ENCODE measurements around the gene HS3ST6. TPM values are rescaled to one million over a fixed set of nuclear protein-coding genes. Genes with fewer than 3 reads are reported as not detected.
"Not testable (repeated sequence)": the region's sequence is repeated elsewhere in the genome, so short reads cannot be mapped to it uniquely, and the experiment has no call there.

Gene HS3ST6
- total RNA-seq, 1 donor from 2014 or later, result not detected

DNA sequence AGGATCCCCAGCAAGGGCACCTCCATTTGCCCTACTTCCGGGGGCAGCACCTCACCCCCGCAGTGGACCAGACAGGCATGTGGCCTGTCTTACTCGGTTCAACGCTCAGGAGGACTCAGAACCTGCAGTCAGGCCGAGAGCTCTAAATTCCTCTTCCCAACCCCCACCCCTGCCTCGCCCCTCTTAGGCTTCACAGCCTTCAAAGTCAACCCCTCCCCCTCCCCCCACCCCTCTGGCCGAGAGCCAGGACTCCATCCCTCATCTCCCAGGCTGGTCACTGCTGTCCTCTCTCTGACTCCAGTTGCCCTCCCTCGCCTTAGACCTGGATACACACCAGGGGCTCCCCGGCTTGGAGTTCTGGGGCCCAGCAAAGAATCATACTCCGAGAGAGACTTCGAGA lies 8.1 kb upstream of the HS3ST6 start:
- Histone ChIP-seq H3K4me3 (ENCODE audit: low read depth, low read length) (no peak overlapping the region), H3K36me3 (ENCODE audit: control insufficient read depth, insufficient read depth, low read length) (no peaks in the 10 kb centered on the region), H3K27me3 (ENCODE audit: control insufficient read depth, insufficient read depth, low read length) (peaks cover 16% of the 10 kb centered on the region)
- DNase-seq (ENCODE audit: low read depth) (no peak), FAIRE-seq (no peak)
- TF ChIP-seq, protein P1, sequence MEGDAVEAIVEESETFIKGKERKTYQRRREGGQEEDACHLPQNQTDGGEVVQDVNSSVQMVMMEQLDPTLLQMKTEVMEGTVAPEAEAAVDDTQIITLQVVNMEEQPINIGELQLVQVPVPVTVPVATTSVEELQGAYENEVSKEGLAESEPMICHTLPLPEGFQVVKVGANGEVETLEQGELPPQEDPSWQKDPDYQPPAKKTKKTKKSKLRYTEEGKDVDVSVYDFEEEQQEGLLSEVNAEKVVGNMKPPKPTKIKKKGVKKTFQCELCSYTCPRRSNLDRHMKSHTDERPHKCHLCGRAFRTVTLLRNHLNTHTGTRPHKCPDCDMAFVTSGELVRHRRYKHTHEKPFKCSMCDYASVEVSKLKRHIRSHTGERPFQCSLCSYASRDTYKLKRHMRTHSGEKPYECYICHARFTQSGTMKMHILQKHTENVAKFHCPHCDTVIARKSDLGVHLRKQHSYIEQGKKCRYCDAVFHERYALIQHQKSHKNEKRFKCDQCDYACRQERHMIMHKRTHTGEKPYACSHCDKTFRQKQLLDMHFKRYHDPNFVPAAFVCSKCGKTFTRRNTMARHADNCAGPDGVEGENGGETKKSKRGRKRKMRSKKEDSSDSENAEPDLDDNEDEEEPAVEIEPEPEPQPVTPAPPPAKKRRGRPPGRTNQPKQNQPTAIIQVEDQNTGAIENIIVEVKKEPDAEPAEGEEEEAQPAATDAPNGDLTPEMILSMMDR (IDR thresholded peaks at IDR 0.05; ENCODE audit: insufficient read depth, low read length, severe bottlenecking), result no peak

DNA sequence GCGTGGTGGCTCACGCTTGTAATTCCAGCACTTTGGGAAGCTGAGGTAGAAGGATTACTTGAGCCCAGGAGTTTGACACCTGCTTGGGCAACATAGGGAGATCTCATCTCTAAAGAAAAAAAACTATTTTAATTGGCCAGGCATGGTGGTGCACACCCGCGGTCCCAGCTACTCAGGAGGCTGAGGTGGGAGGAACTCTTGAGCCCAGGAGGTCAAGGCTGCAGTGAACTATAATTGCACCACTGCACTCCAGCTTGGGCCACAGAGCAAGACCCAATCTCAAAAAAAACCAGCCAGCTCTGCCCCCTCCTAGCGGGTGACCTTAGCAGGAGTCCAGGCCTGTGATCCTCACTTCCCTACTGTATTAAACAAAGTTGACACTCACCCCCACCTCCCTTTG lies 5.9 kb upstream of the HS3ST6 start:
- FAIRE-seq, result no peak
- no peak overlapping the region for H3K4me3 ChIP-seq (ENCODE audit: low read depth, low read length)
- TF ChIP-seq, protein P1 (IDR thresholded peaks at IDR 0.05; ENCODE audit: insufficient read depth, low read length, severe bottlenecking), result no peak
- H3K27me3 ChIP-seq (ENCODE audit: control insufficient read depth, insufficient read depth, low read length), result peaks cover 33% of the 10 kb centered on the region
- DNase-seq (ENCODE audit: low read depth), result no peak
- no peaks in the 10 kb centered on the region for H3K36me3 ChIP-seq (ENCODE audit: control insufficient read depth, insufficient read depth, low read length)

DNA sequence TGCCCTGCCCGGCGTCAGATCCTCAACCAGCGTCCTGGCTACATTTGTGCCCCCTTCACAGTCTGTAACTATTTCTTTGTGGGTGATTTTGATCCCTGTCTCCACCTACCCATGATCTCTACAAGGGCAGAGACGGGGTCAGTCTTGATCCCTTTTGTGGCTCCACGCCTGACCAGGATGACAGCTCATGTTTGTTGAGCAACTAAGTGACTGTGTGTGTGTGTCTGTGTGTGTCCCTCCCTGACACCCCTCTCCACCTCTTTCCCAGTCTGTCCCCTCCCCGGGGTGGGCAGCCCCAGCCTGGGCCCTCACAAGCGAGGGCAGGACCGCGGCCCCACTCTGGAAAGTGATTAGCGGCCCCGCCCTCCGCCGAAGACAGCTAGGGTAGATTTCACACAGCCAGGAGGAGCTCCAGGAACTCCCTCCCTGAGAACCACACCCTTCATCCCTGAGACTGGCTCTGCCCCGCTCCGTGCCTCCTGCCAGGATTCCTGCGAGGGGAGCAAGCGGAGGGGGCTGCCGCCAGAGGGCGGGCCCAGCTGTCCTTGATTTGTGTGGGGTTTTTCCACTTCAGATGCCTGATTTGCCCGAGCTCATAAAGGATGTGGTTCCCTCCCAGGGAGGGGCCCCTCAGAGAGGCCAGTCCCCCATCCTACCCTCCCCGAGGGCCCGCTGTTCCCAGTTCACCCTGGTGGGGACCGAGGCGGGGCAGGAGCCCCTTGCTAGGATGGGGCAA lies 5.3 kb upstream of the HS3ST6 start:
- FAIRE-seq (no peak), DNase-seq (ENCODE audit: low read depth) (no peak)
- Histone ChIP-seq H3K36me3 (ENCODE audit: control insufficient read depth, insufficient read depth, low read length) (no peaks in the 10 kb centered on the region), H3K27me3 (ENCODE audit: control insufficient read depth, insufficient read depth, low read length) (peaks cover 38% of the 10 kb centered on the region), H3K4me3 (ENCODE audit: low read depth, low read length) (no peak overlapping the region)
- TF ChIP-seq, protein P1 (IDR thresholded peaks at IDR 0.05; ENCODE audit: insufficient read depth, low read length, severe bottlenecking), result peak; percentile 25

DNA sequence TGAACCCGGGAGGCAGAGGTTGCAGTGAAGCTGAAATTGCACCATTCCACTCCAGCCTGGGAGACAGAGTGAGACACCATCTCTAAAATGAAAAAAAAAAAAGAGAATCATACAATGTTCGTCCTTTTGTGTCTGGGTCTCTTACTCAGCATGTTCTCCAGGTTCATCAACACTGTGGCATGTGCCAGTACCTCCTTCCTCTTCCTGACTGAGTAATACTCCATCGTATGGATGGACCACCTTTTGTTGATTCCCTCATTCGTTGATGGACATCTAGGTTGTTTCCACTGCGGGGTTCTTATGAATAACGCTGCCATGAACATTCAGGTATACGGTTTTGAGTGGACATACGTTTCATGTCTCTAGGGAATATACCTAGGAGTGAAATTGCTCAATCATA lies 4.1 kb upstream of the HS3ST6 start:
- H3K36me3 ChIP-seq (ENCODE audit: control insufficient read depth, insufficient read depth, low read length), result no peaks in the 10 kb centered on the region
- TF ChIP-seq, protein P1 (IDR thresholded peaks at IDR 0.05; ENCODE audit: insufficient read depth, low read length, severe bottlenecking), result no peak
- H3K4me3 ChIP-seq (ENCODE audit: low read depth, low read length), result no peak overlapping the region
- peaks cover 43% of the 10 kb centered on the region for H3K27me3 ChIP-seq (ENCODE audit: control insufficient read depth, insufficient read depth, low read length)
- no peak for DNase-seq (ENCODE audit: low read depth)
- FAIRE-seq, result no peak

DNA sequence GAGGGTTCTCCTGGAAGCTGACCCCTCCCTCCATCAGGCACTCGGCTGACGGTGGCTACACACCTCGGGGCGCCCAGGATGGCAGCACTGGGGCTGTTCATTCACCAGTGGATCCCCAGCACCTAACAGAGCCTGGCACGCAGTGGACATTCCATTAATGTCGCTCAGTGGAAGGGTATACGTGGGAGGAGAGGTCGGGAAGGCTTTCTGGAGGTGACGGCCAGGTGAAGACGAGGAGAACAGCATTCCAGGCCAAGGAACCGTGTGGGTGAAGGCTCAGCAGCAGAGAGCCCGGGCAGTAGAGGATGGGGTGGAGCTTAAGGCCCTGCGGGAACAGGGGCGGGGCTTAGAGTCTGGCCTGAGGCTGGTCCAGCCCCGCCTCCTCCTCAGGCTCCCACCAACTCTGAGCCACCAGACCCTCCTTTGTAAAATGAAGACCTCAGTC lies 2.5 kb upstream of the HS3ST6 start:
- FAIRE-seq, result no peak
- Histone ChIP-seq H3K27me3 (ENCODE audit: control insufficient read depth, insufficient read depth, low read length) (peaks cover 51% of the 10 kb centered on the region), H3K4me3 (ENCODE audit: low read depth, low read length) (no peak overlapping the region), H3K36me3 (ENCODE audit: control insufficient read depth, insufficient read depth, low read length) (no peaks in the 10 kb centered on the region)
- no peak for DNase-seq (ENCODE audit: low read depth)
- TF ChIP-seq, protein P1 (IDR thresholded peaks at IDR 0.05; ENCODE audit: insufficient read depth, low read length, severe bottlenecking), result no peak

DNA sequence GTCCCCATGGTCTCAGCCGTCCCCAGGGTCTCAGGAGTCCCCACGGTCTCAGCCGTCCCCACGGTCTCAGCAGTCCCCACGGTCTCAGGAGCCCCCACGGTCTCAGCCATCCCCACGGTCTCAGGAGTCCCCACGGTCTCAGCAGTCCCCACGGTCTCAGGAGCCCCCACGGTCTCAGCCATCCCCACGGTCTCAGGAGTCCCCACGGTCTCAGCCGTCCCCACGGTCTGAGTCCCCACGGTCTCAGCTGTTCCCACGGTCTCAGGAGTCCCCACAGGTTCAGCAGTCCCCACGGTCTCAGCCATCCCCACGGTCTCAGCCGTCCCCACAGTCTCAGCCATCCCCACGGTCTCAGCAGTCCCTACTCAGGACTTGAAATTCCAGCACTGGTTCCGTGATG lies 1.9 kb upstream of the HS3ST6 start:
- H3K36me3 ChIP-seq (ENCODE audit: control insufficient read depth, insufficient read depth, low read length); H3K4me3 ChIP-seq (ENCODE audit: low read depth, low read length); DNase-seq (ENCODE audit: low read depth): not testable (repeated sequence)
- H3K27me3 ChIP-seq (ENCODE audit: control insufficient read depth, insufficient read depth, low read length), result peaks cover 50% of the 10 kb centered on the region
- peak; percentile 89 for FAIRE-seq
